ENCODE measurements around the gene DDA1. TPM values are rescaled to one million over a fixed set of nuclear protein-coding genes. Genes with fewer than 3 reads are reported as not detected.
"Not testable (repeated sequence)": the region's sequence is repeated elsewhere in the genome, so short reads cannot be mapped to it uniquely, and the experiment has no call there.

The DDA1 gene
- 33.0 and 48.1 TPM in 2 replicates for total RNA-seq (2014; rRNA removed; shearing (Covaris generic))
- polyA plus RNA-seq (2015; cell fraction: cytosol; rRNA removed) = 33.9 and 46.1 TPM in 2 replicates
- 21.0 and 27.4 TPM in 2 replicates for polyA plus RNA-seq (2015; cell fraction: nucleus; rRNA removed)

DNA sequence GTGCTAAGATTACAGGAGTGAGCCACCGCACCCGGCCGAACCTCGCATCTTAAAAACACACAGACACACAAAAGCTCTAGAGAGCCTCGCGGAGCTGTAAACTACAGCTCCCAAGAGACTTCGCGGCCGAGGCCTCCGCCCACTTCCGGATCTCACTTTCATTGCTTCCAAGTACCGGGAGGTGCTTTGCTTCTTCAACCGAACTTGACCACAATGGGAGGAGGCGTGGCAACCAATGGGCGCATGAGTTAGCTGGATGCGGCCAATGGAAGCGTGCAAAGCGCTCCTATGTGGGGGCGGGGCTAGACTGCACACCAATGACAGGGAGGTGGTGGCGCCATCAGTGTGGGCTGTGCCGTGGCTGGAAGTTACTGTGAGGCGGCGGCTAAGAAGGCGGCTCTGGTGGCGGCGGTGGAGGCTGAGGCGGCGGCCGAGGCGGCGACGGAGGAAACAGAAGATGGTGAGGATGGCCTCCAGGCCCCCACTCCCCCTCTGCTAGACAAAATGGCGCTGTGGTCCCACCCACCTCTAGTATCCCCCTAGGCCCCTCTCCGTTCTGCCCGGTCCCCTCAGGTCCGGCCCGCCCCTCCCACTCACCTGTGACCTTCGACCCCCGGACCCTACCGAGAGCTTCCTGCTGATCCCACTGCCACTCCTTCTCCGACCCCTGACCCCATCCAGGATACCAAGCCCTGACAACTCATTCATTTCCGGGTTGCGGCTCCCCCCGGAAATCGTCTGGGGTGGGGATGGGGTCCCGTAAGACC lies at the start of gene DDA1:
DDA1 (plus strand) TSS at position 366 of the 767 bp plus-strand sequence; CDS start at position 458, 92 bp downstream.
- peak; percentile 99 for DNase-seq (ENCODE audit: low read depth)

DNA sequence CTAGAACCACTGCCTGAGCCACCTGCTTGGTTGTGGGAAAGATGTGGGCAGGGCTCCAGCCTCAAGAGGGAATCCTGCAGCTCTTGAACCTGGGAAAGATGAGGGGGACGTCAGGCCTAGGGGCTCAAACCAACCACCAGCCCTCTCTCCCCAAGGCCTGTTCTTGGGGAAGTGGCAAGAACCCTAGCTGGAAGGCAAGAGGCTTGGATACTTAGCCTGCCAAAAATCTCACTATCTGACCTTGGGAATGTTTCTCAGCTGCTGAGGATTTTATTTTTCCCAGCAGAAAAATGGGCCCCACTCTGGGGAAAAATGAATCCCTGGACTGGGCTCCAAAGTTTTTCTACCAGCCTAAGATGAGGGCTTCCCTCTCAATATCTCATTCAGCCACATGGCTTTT lies 49.4 kb upstream of the DDA1 start:
- no peak for DNase-seq (ENCODE audit: low read depth)

DNA sequence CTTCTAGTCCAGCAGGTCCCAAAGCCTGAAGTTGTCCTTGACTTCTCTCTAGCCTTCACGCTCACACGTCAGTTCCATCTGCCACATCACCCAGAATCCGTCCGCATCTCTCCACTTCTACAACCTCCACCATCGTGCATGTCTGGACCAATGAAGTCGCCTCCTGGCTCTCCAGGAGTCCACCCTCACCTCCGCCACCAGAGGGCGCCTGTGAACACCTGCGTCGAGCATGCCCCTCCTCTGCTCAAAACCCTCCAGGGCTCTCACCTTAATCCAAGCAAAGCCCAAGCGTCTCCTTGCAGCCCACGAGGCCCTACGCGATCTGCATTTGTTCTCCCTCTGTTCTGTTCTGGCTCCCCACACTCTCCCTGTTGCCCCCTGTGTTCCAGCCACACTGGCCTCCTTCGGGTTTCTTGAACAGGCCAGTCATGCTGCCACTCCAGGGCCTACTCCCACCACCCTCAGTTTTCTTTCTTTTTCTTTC lies 48.5 kb upstream of the DDA1 start:
- DNase-seq (ENCODE audit: low read depth) = peak; percentile 80

DNA sequence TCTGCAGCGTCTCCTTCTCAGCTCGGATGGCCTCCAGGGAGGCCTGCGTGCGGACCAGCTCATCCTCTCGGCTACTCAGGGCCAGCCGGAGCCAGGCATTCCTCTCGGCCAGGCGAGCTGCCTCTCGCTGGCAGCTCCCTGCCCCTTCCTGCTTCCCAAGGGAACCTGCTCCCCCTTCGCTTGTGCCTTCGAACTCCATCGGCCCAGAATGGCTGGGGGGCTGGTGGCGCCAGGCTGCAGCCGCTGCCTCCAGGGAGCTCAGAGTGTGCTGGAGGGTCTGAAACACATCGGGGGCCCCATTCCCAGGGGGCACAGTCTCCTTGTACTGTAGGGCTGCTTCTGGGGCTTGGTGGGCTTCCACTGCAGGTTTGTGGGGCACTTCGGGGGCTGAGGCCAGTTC lies 46.8 kb upstream of the DDA1 start:
- no peak for DNase-seq (ENCODE audit: low read depth)

DNA sequence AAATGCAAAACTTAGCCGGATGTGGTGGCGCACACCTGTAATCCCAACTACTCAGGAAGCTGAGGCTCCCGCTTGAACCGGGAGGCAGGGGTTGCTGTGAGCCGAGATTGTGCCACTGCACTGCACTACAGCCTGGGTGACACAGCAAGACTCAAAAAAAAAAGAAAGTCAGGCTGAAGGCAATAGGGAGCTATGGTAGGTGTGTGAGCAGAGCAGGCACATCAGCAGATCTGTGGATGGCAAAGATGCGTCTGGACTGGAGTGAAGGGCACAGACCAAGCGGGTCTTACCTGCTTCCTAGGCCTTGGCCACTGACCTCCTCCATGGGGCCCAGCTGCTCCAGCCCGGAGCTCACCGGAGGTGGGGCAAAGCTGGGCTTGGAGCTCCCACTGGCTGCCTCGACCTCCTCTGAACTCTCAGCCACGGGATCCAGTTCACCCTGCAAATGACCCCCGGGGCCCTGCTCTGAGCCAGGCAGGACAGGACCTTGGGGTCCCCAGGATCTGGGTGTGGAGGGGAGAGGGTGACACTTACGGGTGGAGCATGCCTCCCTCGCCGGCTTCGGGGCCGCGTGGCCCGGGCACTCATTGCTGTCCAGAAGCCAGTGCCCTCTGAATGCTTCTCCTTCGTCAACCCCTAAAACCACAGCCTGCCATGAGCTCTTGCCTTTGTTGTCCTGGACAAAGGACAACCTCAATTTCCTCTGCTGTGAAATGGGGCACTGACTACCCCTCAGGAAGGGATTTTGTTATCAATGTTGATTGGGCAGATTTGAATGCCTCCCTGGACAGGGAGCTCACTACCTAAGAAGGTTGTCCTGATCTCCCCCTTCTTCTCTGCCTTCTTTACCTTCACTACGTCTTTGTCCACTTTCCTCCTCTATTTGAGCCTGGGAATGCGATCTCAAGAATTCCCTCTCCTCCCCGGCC lies 45.4 kb upstream of the DDA1 start:
- DNase-seq (ENCODE audit: low read depth) = no peak

DNA sequence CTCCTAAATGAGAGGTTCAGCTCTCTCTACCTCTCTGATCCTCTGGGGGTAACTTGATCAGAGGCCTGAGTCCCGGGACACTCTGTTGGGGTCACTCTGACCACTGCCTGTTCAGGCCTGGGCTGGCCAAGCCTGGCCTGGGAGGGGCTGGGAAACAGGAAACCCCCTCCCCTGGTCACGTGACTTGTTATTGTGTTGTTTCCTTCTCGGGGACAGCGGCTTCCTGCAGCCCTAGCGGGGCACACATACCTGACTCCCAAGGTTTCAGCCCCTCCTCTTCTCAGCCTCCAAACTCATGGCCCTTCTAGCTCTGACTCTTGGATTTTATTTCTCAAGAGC lies 44.8 kb upstream of the DDA1 start, which contains the start of gene USHBP1:
USHBP1 (minus strand) TSS at position 105 of the 339 bp plus-strand sequence. CDS start 446 bp downstream, outside the sequence.
- no peak for DNase-seq (ENCODE audit: low read depth)

DNA sequence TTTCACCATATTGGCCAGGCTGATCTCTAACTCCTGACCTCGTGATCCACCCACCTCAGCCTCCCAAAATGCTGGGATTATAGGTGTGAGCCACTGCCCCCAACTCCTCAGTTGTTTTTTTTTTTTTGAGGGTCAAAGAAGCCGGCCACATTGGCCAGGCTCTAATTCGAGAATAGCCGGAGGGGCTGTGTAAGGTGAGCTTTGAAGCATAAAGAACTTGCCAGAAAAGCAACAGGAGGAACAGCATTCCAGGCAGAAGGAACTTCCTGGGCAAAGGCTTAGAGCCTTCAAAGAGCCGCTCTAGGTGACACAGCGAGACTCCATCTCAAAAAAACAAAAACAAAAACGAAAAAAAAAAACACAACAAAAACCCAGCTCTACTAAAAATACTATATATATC lies 43.3 kb upstream of the DDA1 start:
- no peak for DNase-seq (ENCODE audit: low read depth)

DNA sequence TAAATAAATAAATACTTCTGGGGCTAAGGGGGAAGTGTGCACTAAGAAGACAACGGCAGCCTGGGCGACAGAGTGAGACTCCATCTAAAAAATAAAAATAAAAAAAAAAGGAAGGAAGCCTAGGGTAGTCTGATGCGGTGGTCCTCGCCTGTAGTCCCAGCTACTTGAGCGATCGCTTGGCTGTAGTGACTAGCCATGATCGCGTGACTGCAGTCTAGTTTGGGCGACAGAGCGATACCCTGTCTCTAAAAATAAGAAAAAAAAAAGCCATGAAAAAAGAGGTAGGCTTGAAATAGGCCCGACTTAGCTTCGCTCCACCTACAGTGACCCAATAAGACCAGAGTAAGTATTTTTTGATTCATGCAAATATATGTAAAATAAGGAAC lies 42.8 kb upstream of the DDA1 start:
- no peak for DNase-seq (ENCODE audit: low read depth)

DNA sequence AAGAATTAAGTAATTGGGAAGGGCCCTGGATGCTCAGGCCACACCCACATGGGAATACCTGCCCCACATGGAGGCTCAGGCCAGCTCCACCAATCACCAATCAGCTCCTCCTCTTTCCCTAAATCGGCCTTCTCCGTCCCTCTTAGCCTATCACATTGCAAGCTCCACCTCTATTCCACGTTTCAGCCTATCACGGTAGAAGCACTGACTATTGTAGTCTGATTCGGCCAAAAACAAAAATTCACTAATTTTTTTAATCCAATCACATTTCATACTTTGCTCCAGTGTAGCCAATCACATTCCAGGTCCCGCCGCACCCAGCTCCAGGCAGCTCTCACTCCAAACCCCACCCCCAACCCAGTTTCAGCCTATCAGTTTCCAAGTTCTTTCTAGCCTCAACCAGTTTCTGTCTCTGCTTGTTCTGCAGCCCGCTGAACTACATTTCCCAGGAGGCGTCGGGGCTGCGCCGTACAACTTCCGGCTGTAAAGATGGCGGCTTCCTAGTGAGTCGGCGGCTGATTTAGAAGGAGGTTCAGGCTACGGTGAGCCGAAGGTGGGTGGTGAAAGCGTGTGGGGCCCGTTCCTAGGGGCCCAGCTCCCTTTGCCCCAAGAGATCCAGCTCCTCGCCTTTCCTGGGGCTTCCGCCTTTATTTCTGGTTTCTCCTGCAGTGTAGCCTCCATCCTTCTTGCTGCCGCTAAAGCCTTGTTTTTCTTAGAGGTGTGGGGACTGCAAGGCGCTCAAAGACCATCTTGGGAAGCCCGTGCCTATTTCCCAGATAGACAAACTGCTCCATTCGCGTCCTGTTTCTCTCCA lies 42.2 kb upstream of the DDA1 start, which contains the start of gene BABAM1:
BABAM1 (plus strand) TSS at position 469 of the 814 bp plus-strand sequence. CDS start 1,364 bp downstream, outside the sequence.
- DNase-seq (ENCODE audit: low read depth) = peak; percentile 100

DNA sequence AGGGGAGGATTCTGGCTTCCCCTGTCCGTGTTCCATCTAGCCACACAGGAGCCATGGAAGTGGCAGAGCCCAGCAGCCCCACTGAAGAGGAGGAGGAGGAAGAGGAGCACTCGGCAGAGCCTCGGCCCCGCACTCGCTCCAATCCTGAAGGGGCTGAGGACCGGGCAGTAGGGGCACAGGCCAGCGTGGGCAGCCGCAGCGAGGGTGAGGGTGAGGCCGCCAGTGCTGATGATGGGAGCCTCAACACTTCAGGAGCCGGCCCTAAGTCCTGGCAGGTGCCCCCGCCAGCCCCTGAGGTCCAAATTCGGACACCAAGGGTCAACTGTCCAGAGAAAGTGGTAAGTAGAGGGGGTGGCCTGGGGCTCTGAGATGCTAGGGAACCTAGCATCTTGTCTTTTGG lies 40.6 kb upstream of the DDA1 start:
- no peak for DNase-seq (ENCODE audit: low read depth)

DNA sequence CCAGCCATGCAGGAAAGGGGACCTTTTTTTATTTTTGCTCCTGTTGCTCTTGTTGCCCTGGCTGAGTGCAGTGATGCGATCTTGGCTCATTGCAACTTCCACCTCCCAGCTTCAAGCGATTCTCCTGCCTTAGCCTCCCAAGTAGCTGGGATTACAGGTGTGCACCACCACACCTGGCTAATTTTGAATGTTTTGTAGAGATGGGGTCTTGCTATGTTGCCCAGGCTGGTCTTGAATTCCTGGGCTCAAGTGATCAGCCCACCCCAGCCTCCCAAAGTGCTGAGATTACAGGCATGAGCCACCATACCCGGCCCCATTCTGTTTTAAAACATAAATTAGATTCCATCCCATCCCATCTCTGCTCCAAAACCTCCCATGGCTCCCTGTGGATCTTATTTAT lies 34.5 kb upstream of the DDA1 start:
- DNase-seq (ENCODE audit: low read depth) = not testable (repeated sequence)

DNA sequence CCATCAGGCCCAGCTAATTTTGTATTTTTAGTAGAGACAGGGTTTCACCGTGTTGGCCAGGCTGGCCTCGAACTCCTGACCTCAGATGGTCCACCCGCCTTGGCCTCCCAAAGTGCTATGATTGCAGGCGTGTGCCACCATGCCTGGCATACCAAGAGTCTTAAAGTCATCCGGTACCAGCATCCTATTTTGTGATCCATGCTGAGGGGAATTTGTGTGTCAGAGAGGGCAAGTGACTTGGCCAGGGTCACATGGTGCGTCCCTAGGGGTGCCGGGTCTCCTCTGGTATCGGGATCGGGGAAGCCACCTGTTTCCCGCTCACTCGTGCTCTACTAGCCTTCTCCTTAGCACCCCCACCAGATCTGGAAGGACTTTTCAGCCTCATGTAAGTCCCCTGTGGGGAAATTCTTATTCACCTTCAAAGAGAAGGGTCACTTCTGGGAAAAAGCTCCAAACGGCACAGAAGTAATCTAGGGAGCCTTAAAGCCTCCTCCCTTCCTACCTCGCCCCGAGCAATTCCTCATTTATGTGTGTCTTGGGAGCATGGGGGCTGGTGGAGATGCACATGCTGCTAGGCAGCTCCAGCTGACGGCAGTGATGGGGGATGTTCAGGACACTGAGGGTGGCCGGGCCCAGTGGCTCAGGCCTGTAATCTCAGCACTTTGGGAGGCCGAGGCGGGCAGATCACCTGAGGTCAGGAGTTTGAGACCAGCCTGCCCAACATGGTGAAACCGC lies 33.8 kb upstream of the DDA1 start:
- DNase-seq (ENCODE audit: low read depth) = no peak

DNA sequence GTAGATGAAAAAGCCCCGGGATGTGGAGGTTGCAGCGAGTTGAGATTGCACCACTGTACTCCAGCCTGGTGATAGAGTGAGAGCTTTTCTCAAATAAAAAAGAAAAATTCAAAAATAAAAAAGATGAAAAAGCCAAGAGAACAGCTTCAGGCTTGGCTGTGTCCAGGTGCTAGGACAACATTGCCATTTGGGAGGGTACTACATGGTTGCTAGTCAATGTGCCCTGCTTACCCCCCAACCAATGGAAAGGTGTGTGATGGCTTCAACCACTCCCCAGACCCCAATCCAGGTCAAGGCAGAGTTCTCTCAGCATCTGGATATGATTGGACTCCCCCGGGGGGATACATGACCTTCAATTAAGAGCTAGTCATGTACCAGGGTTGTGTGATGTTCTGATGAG lies 29.9 kb upstream of the DDA1 start:
- DNase-seq (ENCODE audit: low read depth) = no peak

DNA sequence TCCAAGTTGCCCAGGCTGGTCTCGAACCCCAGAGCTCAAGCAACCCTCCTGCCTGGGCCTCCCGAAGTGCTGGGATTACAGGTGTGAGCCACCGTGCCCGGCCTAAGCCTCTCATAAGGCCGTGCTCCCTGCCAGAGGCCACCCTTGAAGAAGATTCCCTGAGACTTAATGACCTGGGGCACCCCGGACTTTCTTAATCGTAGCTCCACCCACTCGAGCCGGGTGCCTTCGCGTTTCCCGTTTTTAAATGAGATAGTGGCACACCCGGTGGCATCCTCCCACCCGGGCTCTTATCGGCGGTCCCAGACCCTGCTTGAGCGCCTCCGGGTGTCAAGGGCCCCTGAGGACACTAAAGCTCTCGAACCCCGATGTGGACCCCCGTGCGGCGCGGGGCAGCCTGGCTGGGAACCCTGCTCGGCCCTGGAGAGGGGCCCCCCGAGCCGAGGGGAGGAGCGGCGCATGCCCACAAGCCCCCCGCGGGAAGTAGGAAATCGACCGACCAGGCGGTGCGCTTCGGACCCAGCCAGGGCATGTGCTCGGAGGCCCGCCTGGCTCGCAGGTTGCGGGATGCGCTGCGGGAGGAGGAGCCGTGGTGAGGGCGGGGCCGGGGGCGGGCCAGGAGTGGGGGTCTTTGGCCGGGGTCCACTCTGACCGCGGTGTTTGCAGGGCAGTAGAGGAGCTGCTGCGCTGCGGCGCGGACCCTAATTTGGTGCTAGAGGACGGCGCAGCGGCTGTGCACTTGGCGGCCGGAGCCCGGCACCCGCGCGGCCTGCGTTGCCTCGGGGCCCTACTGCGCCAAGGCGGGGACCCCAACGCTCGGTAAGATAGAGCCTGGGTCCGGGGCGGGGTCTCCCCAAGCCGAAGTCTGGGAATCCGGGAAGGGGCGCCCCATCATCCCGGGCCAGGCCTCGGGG lies 27.7 kb upstream of the DDA1 start, which contains the start of gene ANKLE1:
ANKLE1 (plus strand) TSS at position 511 of the 914 bp plus-strand sequence; CDS start at position 531, 20 bp downstream.
- no peak for DNase-seq (ENCODE audit: low read depth)

DNA sequence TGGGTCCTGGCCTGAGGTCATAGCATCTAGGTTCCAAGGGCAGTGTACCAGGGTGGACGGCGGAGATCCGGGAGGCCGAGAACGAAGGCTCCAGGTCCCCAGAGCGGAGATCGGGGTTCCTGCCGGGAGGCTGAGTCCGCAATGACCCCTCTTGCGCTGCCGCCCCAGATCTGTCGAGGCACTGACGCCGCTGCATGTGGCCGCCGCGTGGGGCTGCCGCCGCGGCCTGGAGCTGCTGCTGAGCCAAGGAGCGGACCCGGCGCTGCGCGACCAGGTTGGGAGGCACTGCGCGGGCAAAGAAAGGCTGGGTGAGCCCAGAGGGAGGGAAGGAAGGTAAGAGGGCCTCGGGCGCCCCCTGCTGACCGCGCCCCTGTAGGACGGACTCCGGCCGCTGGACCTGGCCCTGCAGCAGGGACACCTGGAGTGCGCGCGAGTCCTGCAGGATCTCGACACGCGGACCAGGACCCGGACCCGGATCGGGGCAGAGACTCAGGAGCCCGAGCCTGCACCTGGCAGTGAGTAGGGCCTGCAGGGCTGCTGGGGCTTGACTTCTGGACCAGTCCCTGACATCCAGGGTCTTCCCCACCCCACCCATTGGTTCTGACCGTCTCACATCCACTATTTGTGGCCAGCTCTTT lies 26.8 kb upstream of the DDA1 start:
- DNase-seq (ENCODE audit: low read depth) = peak; percentile 85

DNA sequence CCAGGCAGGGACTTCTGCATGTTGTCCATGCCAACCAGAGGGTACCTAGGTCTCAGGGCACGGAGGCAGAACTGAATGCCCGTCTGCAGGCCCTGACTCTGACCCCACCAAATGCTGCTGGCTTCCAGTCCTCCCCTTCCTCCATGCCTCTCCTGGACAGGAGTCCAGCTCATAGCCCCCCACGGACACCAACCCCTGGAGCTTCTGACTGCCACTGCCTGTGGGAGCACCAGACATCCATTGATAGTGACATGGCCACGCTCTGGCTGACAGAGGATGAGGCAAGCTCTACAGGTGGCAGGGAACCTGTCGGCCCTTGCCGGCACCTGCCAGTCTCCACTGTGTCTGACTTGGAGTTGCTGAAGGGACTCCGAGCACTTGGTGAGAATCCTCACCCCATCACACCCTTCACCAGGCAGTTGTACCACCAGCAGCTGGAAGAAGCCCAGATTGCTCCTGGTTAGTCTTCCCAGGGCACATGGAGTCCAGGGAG lies 25.8 kb upstream of the DDA1 start:
- DNase-seq (ENCODE audit: low read depth) = no peak

DNA sequence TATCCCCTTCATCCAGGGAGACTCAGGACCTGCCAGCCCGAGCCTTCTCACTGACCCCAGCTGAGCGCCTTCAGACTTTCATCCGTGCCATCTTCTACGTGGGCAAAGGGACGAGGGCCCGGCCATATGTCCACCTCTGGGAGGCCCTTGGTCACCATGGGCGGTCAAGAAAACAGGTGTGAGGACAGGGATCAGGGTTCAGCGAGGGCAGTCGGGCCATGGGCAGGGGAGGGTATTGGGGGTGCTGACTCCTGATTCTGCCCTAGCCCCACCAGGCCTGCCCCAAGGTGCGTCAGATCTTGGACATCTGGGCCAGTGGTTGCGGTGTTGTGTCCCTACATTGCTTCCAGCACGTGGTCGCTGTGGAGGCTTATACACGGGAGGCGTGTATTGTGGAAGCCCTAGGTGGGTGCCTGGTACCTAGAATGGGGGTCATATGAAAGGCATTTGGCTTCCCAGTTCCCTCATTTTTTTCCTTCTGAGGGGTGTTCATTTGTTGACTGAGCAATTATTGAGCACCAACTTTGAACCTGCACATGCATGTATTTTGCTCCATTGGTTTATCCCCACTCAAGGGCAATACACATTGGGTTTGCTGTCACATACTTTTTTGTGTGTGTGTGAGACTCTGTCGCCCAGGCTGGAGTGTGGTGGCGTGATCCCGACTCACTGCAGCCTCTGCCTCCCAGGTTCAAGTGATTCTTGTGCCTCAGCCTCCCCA lies 23.8 kb upstream of the DDA1 start:
- no peak for DNase-seq (ENCODE audit: low read depth)

DNA sequence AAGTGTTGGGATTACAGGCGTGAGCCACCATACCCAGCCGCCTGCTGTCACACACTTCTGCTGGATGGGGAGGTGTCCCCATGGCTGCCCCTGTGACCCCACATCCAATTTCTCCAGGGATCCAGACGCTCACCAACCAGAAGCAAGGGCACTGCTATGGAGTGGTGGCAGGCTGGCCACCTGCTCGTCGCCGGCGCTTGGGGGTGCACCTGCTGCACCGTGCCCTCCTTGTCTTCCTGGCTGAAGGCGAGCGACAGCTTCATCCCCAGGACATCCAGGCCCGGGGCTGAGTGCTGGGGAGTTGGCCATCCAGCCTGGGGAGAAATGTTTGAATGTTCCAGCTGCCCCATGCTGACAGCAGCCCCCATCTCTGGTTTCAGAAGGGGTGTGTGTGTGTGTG lies 23.1 kb upstream of the DDA1 start:
- no peak for DNase-seq (ENCODE audit: low read depth)

All from HT1080 (cell line).